Measurements from ENCODE around the gene C9orf78. TPM values are rescaled to one million over a fixed set of nuclear protein-coding genes. Genes with fewer than 3 reads are reported as not detected.
A peak's percentile ranks its signal among the peaks of the same experiment; 100 is the strongest.

The C9orf78 gene
- total RNA-seq, 1 experiment from 2014 or later = 37.5 TPM

DNA sequence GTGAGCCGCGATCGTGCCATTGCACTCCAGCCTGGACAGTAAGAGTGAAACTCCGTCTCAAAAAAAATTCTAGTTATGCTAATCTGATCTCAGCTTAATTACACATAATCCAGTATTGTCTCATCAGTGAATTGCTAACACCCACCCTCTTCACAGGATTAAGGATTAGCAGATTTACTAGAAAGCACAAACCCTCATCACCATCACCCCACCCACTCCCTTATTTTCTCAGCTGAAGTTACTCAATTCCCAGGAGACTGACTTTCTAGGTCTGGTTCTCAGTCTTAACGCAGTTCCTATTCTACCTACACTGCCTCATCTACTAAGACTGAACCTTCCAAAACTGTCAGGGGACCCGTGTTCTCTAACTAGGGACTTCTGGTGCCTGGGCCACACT lies 23.1 kb downstream of the C9orf78 start:
- Histone ChIP-seq H2BK5ac (ENCODE audit: insufficient read length, low read length) (no peak overlapping the region), H2AK5ac (ENCODE audit: insufficient read length, low read length) (no peak overlapping the region), H2BK120ac (ENCODE audit: low read depth, low read length, poor library complexity, severe bottlenecking) (no peak overlapping the region), H3K27ac (ENCODE audit: insufficient read length, low read depth, low read length) (no peak overlapping the region), H3K4ac (ENCODE audit: low read depth, low read length) (no peak overlapping the region), H3K9ac (ENCODE audit: extremely low read depth, insufficient read length, low read length) (no peak overlapping the region), H3K27me3 (ENCODE audit: insufficient read depth, low read length) (no peaks in the 10 kb centered on the region), H3K18ac (ENCODE audit: insufficient read length, low read depth, low read length) (no peak overlapping the region), H3K79me1 (ENCODE audit: insufficient read depth, low read depth, low read length, poor library complexity, severe bottlenecking) (no peaks in the 10 kb centered on the region), H2AFZ (ENCODE audit: low read length) (no peak overlapping the region), H4K91ac (ENCODE audit: insufficient read length, low read depth, low read length) (no peak overlapping the region), H3K4me1 (ENCODE audit: insufficient read depth, low read length) (no peaks in the 10 kb centered on the region), H2BK20ac (ENCODE audit: low read depth, low read length, poor library complexity, severe bottlenecking) (no peak overlapping the region), H3K79me2 (ENCODE audit: insufficient read depth, low read length) (no peaks in the 10 kb centered on the region), H3T11ph (ENCODE audit: low read length) (no peak overlapping the region), H2BK15ac (ENCODE audit: low read depth, low read length) (no peak overlapping the region), H3K23ac (ENCODE audit: insufficient read length, low read depth, low read length) (no peak overlapping the region), H4K20me1 (ENCODE audit: control insufficient read depth, insufficient read depth, insufficient read length) (no peaks in the 10 kb centered on the region), H2BK12ac (ENCODE audit: insufficient read length, low read depth, low read length) (no peak overlapping the region), H3K56ac (ENCODE audit: insufficient read length, low read depth, low read length) (no peak overlapping the region), H3K4me2 (ENCODE audit: insufficient read depth, insufficient read length, low read length) (no peak overlapping the region), H3K9me3 (ENCODE audit: control insufficient read depth, low read depth, low read length) (no peaks in the 10 kb centered on the region), H3K14ac (ENCODE audit: insufficient read depth, low read length) (no peak overlapping the region), H4K5ac (ENCODE audit: insufficient read length, low read depth, low read length) (no peak overlapping the region), H4K8ac (replicated peaks; ENCODE audit: insufficient read length, low read depth, low read length) (no peak overlapping the region), H3K23me2 (ENCODE audit: insufficient read length, low read depth, low read length, poor library complexity, severe bottlenecking) (no peaks in the 10 kb centered on the region)
- Mint-ChIP-seq H3K4me1 (no peaks in the 10 kb centered on the region), H3K4me3 (no peak overlapping the region), H3K27me3 (ENCODE audit: low read depth) (no peaks in the 10 kb centered on the region; the same call in 1 of the 2 replicates), H3K27ac (peak overlapping the region in 1 of 3 experiments; percentile 29; a peak in 2 of 7 replicates), H3K36me3 (ENCODE audit: insufficient read depth in 1 of 3, low read depth in 3 of 3) (peaks cover 33 to 86% (median 71%) of the 10 kb centered on the region in 3 experiments), H3K9me3 (no peaks in the 10 kb centered on the region)
- no peak for DNase-seq
- TF ChIP-seq, protein P1, sequence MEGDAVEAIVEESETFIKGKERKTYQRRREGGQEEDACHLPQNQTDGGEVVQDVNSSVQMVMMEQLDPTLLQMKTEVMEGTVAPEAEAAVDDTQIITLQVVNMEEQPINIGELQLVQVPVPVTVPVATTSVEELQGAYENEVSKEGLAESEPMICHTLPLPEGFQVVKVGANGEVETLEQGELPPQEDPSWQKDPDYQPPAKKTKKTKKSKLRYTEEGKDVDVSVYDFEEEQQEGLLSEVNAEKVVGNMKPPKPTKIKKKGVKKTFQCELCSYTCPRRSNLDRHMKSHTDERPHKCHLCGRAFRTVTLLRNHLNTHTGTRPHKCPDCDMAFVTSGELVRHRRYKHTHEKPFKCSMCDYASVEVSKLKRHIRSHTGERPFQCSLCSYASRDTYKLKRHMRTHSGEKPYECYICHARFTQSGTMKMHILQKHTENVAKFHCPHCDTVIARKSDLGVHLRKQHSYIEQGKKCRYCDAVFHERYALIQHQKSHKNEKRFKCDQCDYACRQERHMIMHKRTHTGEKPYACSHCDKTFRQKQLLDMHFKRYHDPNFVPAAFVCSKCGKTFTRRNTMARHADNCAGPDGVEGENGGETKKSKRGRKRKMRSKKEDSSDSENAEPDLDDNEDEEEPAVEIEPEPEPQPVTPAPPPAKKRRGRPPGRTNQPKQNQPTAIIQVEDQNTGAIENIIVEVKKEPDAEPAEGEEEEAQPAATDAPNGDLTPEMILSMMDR (conservative IDR thresholded peaks at IDR 0.05) = no peak
- WGBS (ENCODE audit: extremely low coverage, insufficient read length, low lambda C conversion rate) = no CpG with 5 or more reads among the region's 6 CpGs
